Nephron progenitor cell (in vitro differentiated cells): ENCODE data around the gene BAAT.

Source experiments
- DNase-seq: peaks from one replicate; pipeline ENCODE4 v3.0.0; 2021
- H3K27ac Mint-ChIP-seq: 2 replicates; pipeline ENCODE4 v1.8.0; 2021; ENCODE audit warnings: mild to moderate bottlenecking, moderate library complexity, mixed read lengths
- H3K27me3 Mint-ChIP-seq: 2 replicates; pipeline ENCODE4 v1.8.0; 2021; ENCODE audit warnings: mild to moderate bottlenecking, low read depth, mixed read lengths; ENCODE audit not compliant: poor library complexity
- H3K36me3 Mint-ChIP-seq: 2 replicates; pipeline ENCODE4 v1.8.0; 2021; ENCODE audit warnings: low read depth, mixed read lengths
- H3K4me1 Mint-ChIP-seq: 2 replicates; pipeline ENCODE4 v1.8.0; 2021; ENCODE audit warnings: mixed read lengths
- H3K4me3 Mint-ChIP-seq: 2 replicates; pipeline ENCODE4 v1.8.0; 2021; ENCODE audit warnings: mild to moderate bottlenecking, moderate library complexity, mixed read lengths
- H3K9me3 Mint-ChIP-seq: 2 replicates; pipeline ENCODE4 v1.8.0; 2021; ENCODE audit warnings: mild to moderate bottlenecking, moderate library complexity, mixed read lengths
- CTCF ChIP-seq: fragments of 200-600 bp; sonication (generic); IDR thresholded peaks from 2 replicates; pipeline ENCODE4 v1.5.0; 2021; ENCODE audit warnings: antibody characterized with exemption

BAAT gene

GRCh38 chr9:101323129-101323528 lies 61.7 kb downstream of the BAAT start:
- no peak for TF ChIP-seq CTCF

GRCh38 chr9:101317735-101318134 lies 67.1 kb downstream of the BAAT start:
- Mint-ChIP-seq H3K27ac (no peak overlapping the region), H3K9me3 (no peaks in the 10 kb centered on the region)
- no peak for TF ChIP-seq CTCF

More at GRCh38 chr9:101323129-101323528, 61.7 kb downstream of the BAAT start:
- no peak for DNase-seq
- Mint-ChIP-seq H3K27me3 (no peaks in the 10 kb centered on the region), H3K9me3 (peaks cover 14% of the 10 kb centered on the region), H3K4me3 (no peak overlapping the region), H3K4me1 (no peaks in the 10 kb centered on the region), H3K27ac (no peak overlapping the region), H3K36me3 (no peaks in the 10 kb centered on the region)

GRCh38 chr9:101315112-101315450 lies 69.7 kb downstream of the BAAT start:
- Mint-ChIP-seq H3K9me3 (no peaks in the 10 kb centered on the region), H3K4me1 (no peaks in the 10 kb centered on the region), H3K27me3 (peaks cover 2% of the 10 kb centered on the region), H3K27ac (no peak overlapping the region), H3K36me3 (no peaks in the 10 kb centered on the region), H3K4me3 (no peak overlapping the region)
- no peak for DNase-seq
- TF ChIP-seq CTCF = no peak

More at GRCh38 chr9:101317735-101318134, 67.1 kb downstream of the BAAT start:
- no peaks in the 10 kb centered on the region for H3K36me3 Mint-ChIP-seq
- peaks cover 2% of the 10 kb centered on the region for H3K27me3 Mint-ChIP-seq
- H3K4me3 Mint-ChIP-seq = no peak overlapping the region
- no peaks in the 10 kb centered on the region for H3K4me1 Mint-ChIP-seq
- DNase-seq = no peak

- TF ChIP-seq CTCF = no peak
- Mint-ChIP-seq H3K36me3 (no peaks in the 10 kb centered on the region), H3K27ac (peak overlapping the region; percentile 41), H3K4me1 (no peaks in the 10 kb centered on the region), H3K9me3 (no peaks in the 10 kb centered on the region), H3K4me3 (no peak overlapping the region), H3K27me3 (peaks cover 5% of the 10 kb centered on the region)
- DNase-seq = no peak
Observed at GRCh38 chr9:101312661-101313060, 72.1 kb downstream of the BAAT start.

GRCh38 chr9:101311758-101312420 lies 72.9 kb downstream of the BAAT start:
- DNase-seq = peak; percentile 26
- no peaks in the 10 kb centered on the region for H3K4me1 Mint-ChIP-seq
- no peaks in the 10 kb centered on the region for H3K36me3 Mint-ChIP-seq
- H3K4me3 Mint-ChIP-seq = no peak overlapping the region
- H3K9me3 Mint-ChIP-seq = no peaks in the 10 kb centered on the region
- peaks cover 5% of the 10 kb centered on the region for H3K27me3 Mint-ChIP-seq
- peak; percentile 74 for TF ChIP-seq CTCF
- no peak overlapping the region for H3K27ac Mint-ChIP-seq

GRCh38 chr9:101311191-101311590 lies 73.6 kb downstream of the BAAT start:
- no peak for TF ChIP-seq CTCF
- Mint-ChIP-seq H3K9me3 (no peaks in the 10 kb centered on the region), H3K36me3 (no peaks in the 10 kb centered on the region), H3K27me3 (peaks cover 5% of the 10 kb centered on the region), H3K27ac (no peak overlapping the region), H3K4me1 (no peaks in the 10 kb centered on the region), H3K4me3 (no peak overlapping the region)
- no peak for DNase-seq
